Measurements from ENCODE around the gene LYAR. TPM values are rescaled to one million over a fixed set of nuclear protein-coding genes. Genes with fewer than 3 reads are reported as not detected.

LYAR gene
- total RNA-seq, 5 donors from 2014 or later (not counting 1 experiment from before 2014, with no cell fraction given): 21.0 to 46.3 (median 31.7) TPM

GRCh38 chr4:4289055-4289454 is 899 bp downstream of the LYAR start:
- Mint-ChIP-seq H3K4me1 (peaks cover 54 to 72% (median 70%) of the 10 kb centered on the region in 3 donors), H3K9me3 (no peaks in the 10 kb centered on the region), H3K4me3 (peak overlapping the region; percentile 92 to 98 (median 96)), H3K27ac (peak overlapping the region in 1 of 2 donors; percentile 86), H3K36me3 (peaks cover 22% of the 10 kb centered on the region), H3K27me3 (no peaks in the 10 kb centered on the region)
- no peak for DNase-seq
- 8% methylated on average over 3 of the region's 3 CpGs for WGBS (ENCODE audit: insufficient coverage)
- ChIA-PET POLR2A (no interaction called here), CTCF (no interaction called here)
- Histone ChIP-seq H3K4me3 (ENCODE audit: control insufficient read depth in 1 of 2, extremely low read depth in 1 of 2, low read length in 1 of 2) (peak overlapping the region; percentile 61 to 92), H3K27me3 (replicated peaks in 1 of 2; ENCODE audit: control insufficient read depth in 2 of 2, extremely low read depth in 1 of 2, insufficient read depth in 2 of 2, low read length in 1 of 2) (no peaks in the 10 kb centered on the region), H3K4me1 (ENCODE audit: control insufficient read depth in 1 of 2, extremely low read depth in 1 of 2, insufficient read depth in 2 of 2, low read length in 2 of 2) (peaks cover 12 to 42% of the 10 kb centered on the region in 2 experiments), H3K36me3 (ENCODE audit: control insufficient read depth in 2 of 2, extremely low read depth in 1 of 2, insufficient read depth in 1 of 2, low read length in 1 of 2) (peaks cover 6 to 34% of the 10 kb centered on the region in 2 donors), H3K27ac (ENCODE audit: low read length) (no peak overlapping the region), H3K9me3 (no peaks in the 10 kb centered on the region)
- no peak for ATAC-seq (replicated peaks in 1 of 4)

DNA sequence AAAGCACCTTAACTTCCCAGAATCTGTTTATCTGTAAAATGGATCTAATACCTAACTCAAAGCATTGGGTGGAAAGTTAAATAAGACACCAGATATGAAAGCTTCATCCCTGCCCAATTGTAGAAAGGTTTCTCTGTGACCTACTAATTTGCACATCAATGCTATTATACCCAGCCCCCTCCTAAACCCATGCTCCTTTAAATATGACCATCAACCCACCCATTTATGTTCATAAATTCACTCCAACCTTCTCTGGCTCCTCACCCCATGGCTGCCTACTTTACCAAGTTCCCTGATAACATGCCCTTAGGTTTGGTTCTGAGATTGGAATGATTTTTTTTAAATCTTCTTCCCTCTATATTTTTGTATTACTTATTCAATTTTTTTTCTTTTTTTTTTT is 1.9 kb downstream of the LYAR start:
- Histone ChIP-seq H3K36me3 (ENCODE audit: control insufficient read depth in 2 of 2, extremely low read depth in 1 of 2, insufficient read depth in 1 of 2, low read length in 1 of 2) (peaks cover 6 to 37% of the 10 kb centered on the region in 2 donors), H3K4me3 (ENCODE audit: control insufficient read depth in 1 of 2, extremely low read depth in 1 of 2, low read length in 1 of 2) (no peak overlapping the region), H3K4me1 (ENCODE audit: control insufficient read depth in 1 of 2, extremely low read depth in 1 of 2, insufficient read depth in 2 of 2, low read length in 2 of 2) (peaks cover 12 to 42% of the 10 kb centered on the region in 2 experiments), H3K27me3 (replicated peaks in 1 of 2; ENCODE audit: control insufficient read depth in 2 of 2, extremely low read depth in 1 of 2, insufficient read depth in 2 of 2, low read length in 1 of 2) (no peaks in the 10 kb centered on the region), H3K9me3 (no peaks in the 10 kb centered on the region), H3K27ac (ENCODE audit: low read length) (no peak overlapping the region)
- Mint-ChIP-seq H3K36me3 (peaks cover 26% of the 10 kb centered on the region), H3K9me3 (no peaks in the 10 kb centered on the region), H3K4me3 (peak overlapping the region; percentile 41 to 98 (median 92)), H3K4me1 (peaks cover 46 to 68% (median 67%) of the 10 kb centered on the region in 3 donors), H3K27me3 (no peaks in the 10 kb centered on the region), H3K27ac (no peak overlapping the region)
- ChIA-PET CTCF (no interaction called here), POLR2A (no interaction called here)
- no peak for ATAC-seq (replicated peaks in 1 of 4)
- no peak for DNase-seq

GRCh38 chr4:4284827-4285618 is 4.9 kb downstream of the LYAR start:
- H3K36me3 Mint-ChIP-seq: peaks cover 45% of the 10 kb centered on the region
- DNase-seq (no peak), ATAC-seq (replicated peaks in 1 of 4) (no peak)
- H3K27ac Mint-ChIP-seq: no peak overlapping the region
- POLR2A ChIA-PET: no interaction called here
- H3K4me3 Mint-ChIP-seq: no peak overlapping the region
- CTCF ChIA-PET: interaction anchor here (0.5 to 2.1 kb wide), 4 partner anchors 21 to 38 kb away, joined by 4 to 6 read pairs (median 4); no protein-coding TSS in a partner anchor
- peaks cover 31 to 44% (median 42%) of the 10 kb centered on the region in 3 donors for H3K4me1 Mint-ChIP-seq
- peaks cover 3 to 55% of the 10 kb centered on the region in 2 donors for H3K36me3 ChIP-seq (ENCODE audit: control insufficient read depth in 2 of 2, extremely low read depth in 1 of 2, insufficient read depth in 1 of 2, low read length in 1 of 2)
- H3K4me3 ChIP-seq (ENCODE audit: control insufficient read depth in 1 of 2, extremely low read depth in 1 of 2, low read length in 1 of 2): no peak overlapping the region
- no peak overlapping the region for H3K27ac ChIP-seq (ENCODE audit: low read length)
- no peaks in the 10 kb centered on the region for H3K27me3 ChIP-seq (replicated peaks in 1 of 2; ENCODE audit: control insufficient read depth in 2 of 2, extremely low read depth in 1 of 2, insufficient read depth in 2 of 2, low read length in 1 of 2)
- H3K9me3 Mint-ChIP-seq: no peaks in the 10 kb centered on the region
- no peaks in the 10 kb centered on the region for H3K9me3 ChIP-seq
- WGBS (ENCODE audit: insufficient coverage): 86% methylated on average over 2 of the region's 11 CpGs
- no peaks in the 10 kb centered on the region for H3K27me3 Mint-ChIP-seq
- peaks cover 6 to 28% of the 10 kb centered on the region in 2 experiments for H3K4me1 ChIP-seq (ENCODE audit: control insufficient read depth in 1 of 2, extremely low read depth in 1 of 2, insufficient read depth in 2 of 2, low read length in 2 of 2)

DNA sequence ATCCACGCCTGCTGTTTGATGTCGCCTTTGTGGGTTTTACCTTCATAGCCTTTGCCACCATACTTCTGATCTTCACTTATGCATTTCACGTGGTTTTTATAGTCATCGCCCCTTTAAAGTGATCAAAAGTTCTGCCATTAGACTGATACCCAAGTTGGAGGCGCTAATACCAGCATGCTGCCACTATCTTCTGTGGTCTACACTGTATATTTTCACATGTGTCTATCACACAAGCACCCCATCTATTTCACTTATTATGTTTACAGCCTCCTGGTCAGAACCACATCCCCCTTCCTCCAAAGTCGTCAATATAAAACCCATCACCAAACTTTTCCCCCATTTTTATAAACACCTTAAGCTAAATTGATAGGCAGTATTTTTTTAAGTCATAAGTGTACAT is 8.2 kb downstream of the LYAR start:
- Mint-ChIP-seq H3K9me3 (no peaks in the 10 kb centered on the region), H3K4me3 (no peak overlapping the region), H3K36me3 (peaks cover 65% of the 10 kb centered on the region), H3K27ac (no peak overlapping the region), H3K4me1 (peaks cover 0 to 21% (median 19%) of the 10 kb centered on the region in 3 donors), H3K27me3 (no peaks in the 10 kb centered on the region)
- ChIA-PET CTCF (interaction anchor here in 1 of 2 donors (0.9 kb wide), 1 partner anchor 22 kb away, joined by 3 read pairs; no protein-coding TSS in a partner anchor), POLR2A (interaction anchor here in 1 of 2 donors (1.3 kb wide), 1 partner anchor 33 kb away, joined by 3 read pairs; the partner anchor contains the start of gene TMEM128)
- Histone ChIP-seq H3K4me1 (ENCODE audit: control insufficient read depth in 1 of 2, extremely low read depth in 1 of 2, insufficient read depth in 2 of 2, low read length in 2 of 2) (peaks cover 0 to 2% of the 10 kb centered on the region in 2 experiments), H3K4me3 (ENCODE audit: control insufficient read depth in 1 of 2, extremely low read depth in 1 of 2, low read length in 1 of 2) (no peak overlapping the region), H3K36me3 (ENCODE audit: control insufficient read depth in 2 of 2, extremely low read depth in 1 of 2, insufficient read depth in 1 of 2, low read length in 1 of 2) (peaks cover 5 to 84% of the 10 kb centered on the region in 2 donors), H3K9me3 (no peaks in the 10 kb centered on the region), H3K27me3 (replicated peaks in 1 of 2; ENCODE audit: control insufficient read depth in 2 of 2, extremely low read depth in 1 of 2, insufficient read depth in 2 of 2, low read length in 1 of 2) (no peaks in the 10 kb centered on the region), H3K27ac (ENCODE audit: low read length) (no peak overlapping the region)
- ATAC-seq (replicated peaks in 1 of 4): no peak
- no peak for DNase-seq
- WGBS (ENCODE audit: insufficient coverage): 76% methylated on average over 4 of the region's 6 CpGs

DNA sequence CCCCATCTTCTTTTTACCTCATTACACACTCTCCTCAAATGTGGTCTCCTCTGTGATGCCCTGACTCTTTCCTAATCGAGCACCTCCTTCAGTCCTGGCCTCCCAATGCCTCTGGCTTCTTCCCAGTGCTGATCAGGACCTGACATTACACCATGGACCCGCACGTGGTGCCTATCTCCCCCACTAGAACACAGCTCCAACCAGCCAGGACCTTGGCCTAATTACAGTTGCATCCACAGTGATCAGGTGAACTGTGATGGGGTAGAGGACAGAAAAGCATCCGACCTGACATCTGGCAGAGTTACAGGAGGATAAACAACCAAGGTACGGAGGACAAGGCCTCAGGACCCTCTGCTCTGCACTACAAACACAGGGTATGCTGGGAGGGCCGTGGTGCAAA is 12.4 kb downstream of the LYAR start:
- no peak overlapping the region for H3K4me3 Mint-ChIP-seq
- H3K4me1 Mint-ChIP-seq: peaks cover 0 to 5% (median 0%) of the 10 kb centered on the region in 3 donors
- peak overlapping the region; percentile 31 to 55 for H3K27ac Mint-ChIP-seq
- Histone ChIP-seq H3K9me3 (no peaks in the 10 kb centered on the region), H3K27ac (ENCODE audit: low read length) (no peak overlapping the region), H3K4me3 (ENCODE audit: control insufficient read depth in 1 of 2, extremely low read depth in 1 of 2, low read length in 1 of 2) (no peak overlapping the region), H3K36me3 (ENCODE audit: control insufficient read depth in 2 of 2, extremely low read depth in 1 of 2, insufficient read depth in 1 of 2, low read length in 1 of 2) (peaks cover 19 to 85% of the 10 kb centered on the region in 2 donors), H3K27me3 (replicated peaks in 1 of 2; ENCODE audit: control insufficient read depth in 2 of 2, extremely low read depth in 1 of 2, insufficient read depth in 2 of 2, low read length in 1 of 2) (no peaks in the 10 kb centered on the region), H3K4me1 (ENCODE audit: control insufficient read depth in 1 of 2, extremely low read depth in 1 of 2, insufficient read depth in 2 of 2, low read length in 2 of 2) (no peaks in the 10 kb centered on the region)
- ChIA-PET CTCF (no interaction called here), POLR2A (no interaction called here)
- DNase-seq: no peak
- H3K9me3 Mint-ChIP-seq: no peaks in the 10 kb centered on the region
- 45% methylated on average over 2 of the region's 6 CpGs for WGBS (ENCODE audit: insufficient coverage)
- no peak for ATAC-seq (replicated peaks in 1 of 4)
- no peaks in the 10 kb centered on the region for H3K27me3 Mint-ChIP-seq
- peaks cover 65% of the 10 kb centered on the region for H3K36me3 Mint-ChIP-seq

DNA sequence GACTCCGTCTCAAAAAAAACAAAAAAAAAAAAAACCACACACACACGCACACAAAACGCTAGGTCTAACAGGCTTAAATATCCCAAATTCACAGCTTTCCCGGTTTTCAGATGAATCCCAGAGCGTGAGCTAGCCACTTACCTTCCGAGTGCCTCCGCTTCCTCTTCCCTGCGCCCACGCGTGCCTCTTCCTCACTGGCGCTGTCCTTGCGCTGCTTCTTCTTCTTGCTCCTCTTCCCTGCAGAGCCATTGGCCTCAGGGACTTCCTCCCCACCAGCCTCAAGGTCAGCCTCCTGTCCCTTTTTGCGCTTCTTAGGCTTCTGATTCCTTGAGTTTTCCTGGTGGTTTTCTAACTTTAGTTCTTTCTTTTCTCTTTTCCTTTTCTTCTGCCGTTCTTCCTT is 15.7 kb downstream of the LYAR start:
- Mint-ChIP-seq H3K4me3 (no peak overlapping the region), H3K27me3 (no peaks in the 10 kb centered on the region), H3K27ac (peak overlapping the region; percentile 62 to 64), H3K4me1 (peaks cover 0 to 30% (median 20%) of the 10 kb centered on the region in 3 donors), H3K9me3 (no peaks in the 10 kb centered on the region), H3K36me3 (peaks cover 56% of the 10 kb centered on the region)
- POLR2A ChIA-PET: interaction anchor here (0.6 kb wide), 2 partner anchors 14 to 17 kb away, joined by 3 to 4 read pairs; no protein-coding TSS in a partner anchor
- Histone ChIP-seq H3K4me1 (ENCODE audit: control insufficient read depth in 1 of 2, extremely low read depth in 1 of 2, insufficient read depth in 2 of 2, low read length in 2 of 2) (peaks cover 0 to 16% of the 10 kb centered on the region in 2 experiments), H3K9me3 (no peaks in the 10 kb centered on the region), H3K27me3 (replicated peaks in 1 of 2; ENCODE audit: control insufficient read depth in 2 of 2, extremely low read depth in 1 of 2, insufficient read depth in 2 of 2, low read length in 1 of 2) (no peaks in the 10 kb centered on the region), H3K4me3 (ENCODE audit: control insufficient read depth in 1 of 2, extremely low read depth in 1 of 2, low read length in 1 of 2) (no peak overlapping the region), H3K27ac (ENCODE audit: low read length) (no peak overlapping the region), H3K36me3 (ENCODE audit: control insufficient read depth in 2 of 2, extremely low read depth in 1 of 2, insufficient read depth in 1 of 2, low read length in 1 of 2) (peaks cover 20 to 72% of the 10 kb centered on the region in 2 donors)
- WGBS (ENCODE audit: insufficient coverage): 96% methylated on average over 12 of the region's 14 CpGs
- CTCF ChIA-PET: no interaction called here
- DNase-seq: no peak
- ATAC-seq (replicated peaks in 1 of 4): no peak
